ENCODE results near the gene KIF26B. TPM values are rescaled to one million over a fixed set of nuclear protein-coding genes. Genes with fewer than 3 reads are reported as not detected.

Gene KIF26B
- total RNA-seq, 1 experiment from 2014 or later = 0.04 TPM

DNA sequence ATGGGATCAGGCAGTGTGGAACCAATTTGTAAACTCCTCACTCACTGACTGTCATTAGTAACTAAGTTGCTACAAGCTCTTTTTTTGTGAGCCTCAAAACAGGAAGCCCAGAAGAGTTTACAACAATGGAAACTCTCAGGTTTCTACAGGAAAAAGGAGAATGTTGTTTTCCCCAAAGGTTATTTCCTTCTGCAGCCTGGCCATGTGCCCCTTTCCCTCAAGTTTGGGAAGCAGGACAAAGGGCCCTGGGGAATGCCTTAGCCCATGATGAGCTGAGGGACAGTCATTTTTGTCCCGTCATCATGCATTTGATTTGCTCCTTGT, 395.9 kb downstream of the KIF26B start:
- Histone ChIP-seq H2AFZ (ENCODE audit: low read length) (no peak overlapping the region), H4K20me1 (ENCODE audit: low read length) (no peaks in the 10 kb centered on the region), H3K4me1 (ENCODE audit: insufficient read depth, low read length) (no peaks in the 10 kb centered on the region), H3K79me2 (ENCODE audit: low read length) (no peaks in the 10 kb centered on the region), H3K9me3 (ENCODE audit: low read length) (no peaks in the 10 kb centered on the region), H3K4me3 (ENCODE audit: low read length) (no peak overlapping the region), H3K9me2 (replicated peaks; ENCODE audit: low read length) (no peaks in the 10 kb centered on the region), H3K4me2 (ENCODE audit: low read length) (no peak overlapping the region), H3K36me3 (ENCODE audit: low read depth, low read length) (no peaks in the 10 kb centered on the region), H3K27me3 (ENCODE audit: low read length) (peaks cover 96% of the 10 kb centered on the region), H3K9ac (ENCODE audit: low read length) (no peak overlapping the region), H3K27ac (ENCODE audit: low read length) (no peak overlapping the region), H3F3A (ENCODE audit: low read length, unreplicated experiment) (no peaks in the 10 kb centered on the region)
- no peak for DNase-seq
- TF ChIP-seq, protein P1, sequence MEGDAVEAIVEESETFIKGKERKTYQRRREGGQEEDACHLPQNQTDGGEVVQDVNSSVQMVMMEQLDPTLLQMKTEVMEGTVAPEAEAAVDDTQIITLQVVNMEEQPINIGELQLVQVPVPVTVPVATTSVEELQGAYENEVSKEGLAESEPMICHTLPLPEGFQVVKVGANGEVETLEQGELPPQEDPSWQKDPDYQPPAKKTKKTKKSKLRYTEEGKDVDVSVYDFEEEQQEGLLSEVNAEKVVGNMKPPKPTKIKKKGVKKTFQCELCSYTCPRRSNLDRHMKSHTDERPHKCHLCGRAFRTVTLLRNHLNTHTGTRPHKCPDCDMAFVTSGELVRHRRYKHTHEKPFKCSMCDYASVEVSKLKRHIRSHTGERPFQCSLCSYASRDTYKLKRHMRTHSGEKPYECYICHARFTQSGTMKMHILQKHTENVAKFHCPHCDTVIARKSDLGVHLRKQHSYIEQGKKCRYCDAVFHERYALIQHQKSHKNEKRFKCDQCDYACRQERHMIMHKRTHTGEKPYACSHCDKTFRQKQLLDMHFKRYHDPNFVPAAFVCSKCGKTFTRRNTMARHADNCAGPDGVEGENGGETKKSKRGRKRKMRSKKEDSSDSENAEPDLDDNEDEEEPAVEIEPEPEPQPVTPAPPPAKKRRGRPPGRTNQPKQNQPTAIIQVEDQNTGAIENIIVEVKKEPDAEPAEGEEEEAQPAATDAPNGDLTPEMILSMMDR (conservative IDR thresholded peaks at IDR 0.05; ENCODE audit: low read depth, low read length) = no peak
- TF ChIP-seq EZH2phosphoT487 (IDR thresholded peaks at IDR 0.05; ENCODE audit: borderline replicate concordance, low read length) (no peak), EZH2 (IDR thresholded peaks at IDR 0.05; ENCODE audit: low read length, unreplicated experiment) (no peak)
- intact Hi-C loops (cut with micrococcal nuclease) = no loop called here
- POLR2A ChIA-PET (ENCODE audit: unreplicated experiment) = no interaction called here
- CTCF ChIA-PET = no interaction called here
- ATAC-seq = no peak
- BruUV-seq (replicated peaks) = no TSS peak

DNA sequence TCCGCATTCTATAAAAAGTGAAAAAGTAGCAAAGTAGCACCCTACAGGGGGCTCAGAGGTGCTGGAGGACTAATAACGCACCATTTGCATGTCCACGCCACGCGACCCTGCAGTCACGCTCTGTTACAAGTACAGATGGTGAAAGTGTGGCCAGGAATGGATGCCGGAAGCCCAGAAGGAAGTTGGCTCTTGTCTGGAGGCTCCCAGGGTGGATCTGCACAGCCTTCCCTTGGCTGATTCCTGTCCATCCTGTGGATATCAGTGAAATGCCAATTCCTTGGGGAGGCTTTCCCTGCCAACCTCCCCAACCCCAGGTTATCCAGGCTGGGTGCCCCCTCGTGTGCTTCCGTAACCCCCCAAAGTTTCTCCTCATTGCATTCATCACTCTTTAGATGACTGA, 396.8 kb downstream of the KIF26B start:
- no peaks in the 10 kb centered on the region for H3K4me1 ChIP-seq (ENCODE audit: insufficient read depth, low read length)
- no peaks in the 10 kb centered on the region for H3K9me3 ChIP-seq (ENCODE audit: low read length)
- TF ChIP-seq EZH2phosphoT487 (IDR thresholded peaks at IDR 0.05; ENCODE audit: borderline replicate concordance, low read length) (no peak), EZH2 (IDR thresholded peaks at IDR 0.05; ENCODE audit: low read length, unreplicated experiment) (no peak)
- TF ChIP-seq, protein P1 (conservative IDR thresholded peaks at IDR 0.05; ENCODE audit: low read depth, low read length) = no peak
- H3F3A ChIP-seq (ENCODE audit: low read length, unreplicated experiment) = no peaks in the 10 kb centered on the region
- peaks cover 96% of the 10 kb centered on the region for H3K27me3 ChIP-seq (ENCODE audit: low read length)
- no peaks in the 10 kb centered on the region for H3K36me3 ChIP-seq (ENCODE audit: low read depth, low read length)
- H3K4me3 ChIP-seq (ENCODE audit: low read length) = no peak overlapping the region
- no peak overlapping the region for H2AFZ ChIP-seq (ENCODE audit: low read length)
- H3K9ac ChIP-seq (ENCODE audit: low read length) = no peak overlapping the region
- intact Hi-C loops (cut with micrococcal nuclease) = no loop called here
- ATAC-seq (no peak), DNase-seq (no peak)
- POLR2A ChIA-PET (ENCODE audit: unreplicated experiment) = no interaction called here
- CTCF ChIA-PET = no interaction called here
- no peaks in the 10 kb centered on the region for H4K20me1 ChIP-seq (ENCODE audit: low read length)
- no TSS peak for BruUV-seq (replicated peaks)
- no peak overlapping the region for H3K4me2 ChIP-seq (ENCODE audit: low read length)
- no peak overlapping the region for H3K27ac ChIP-seq (ENCODE audit: low read length)
- no peaks in the 10 kb centered on the region for H3K79me2 ChIP-seq (ENCODE audit: low read length)
- no peaks in the 10 kb centered on the region for H3K9me2 ChIP-seq (replicated peaks; ENCODE audit: low read length)

DNA sequence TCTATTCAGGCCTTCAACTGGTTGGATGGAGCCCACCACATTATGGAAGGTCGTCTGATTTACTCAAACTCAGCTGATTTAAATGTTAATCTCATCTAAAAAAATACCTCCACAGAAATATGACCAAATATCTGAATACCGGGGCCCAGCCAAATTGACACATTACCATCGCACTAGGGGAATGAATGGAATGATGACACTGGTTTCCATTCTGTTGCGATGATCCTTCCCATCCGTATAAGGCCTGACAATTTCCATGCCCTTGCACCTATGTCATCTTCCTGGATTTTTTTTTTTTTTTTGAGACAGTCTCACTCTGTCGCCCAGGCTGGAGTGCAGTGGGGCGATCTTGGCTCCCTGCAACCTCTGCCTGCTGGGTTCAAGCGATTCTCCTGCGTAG, 397.5 kb downstream of the KIF26B start:
- H3K4me1 ChIP-seq (ENCODE audit: insufficient read depth, low read length) = no peaks in the 10 kb centered on the region
- H3K36me3 ChIP-seq (ENCODE audit: low read depth, low read length) = no peaks in the 10 kb centered on the region
- no peak overlapping the region for H2AFZ ChIP-seq (ENCODE audit: low read length)
- H3K27ac ChIP-seq (ENCODE audit: low read length) = no peak overlapping the region
- TF ChIP-seq EZH2 (IDR thresholded peaks at IDR 0.05; ENCODE audit: low read length, unreplicated experiment) = no peak
- ATAC-seq (no peak), DNase-seq (no peak)
- intact Hi-C loops (cut with micrococcal nuclease) = no loop called here
- H3K79me2 ChIP-seq (ENCODE audit: low read length) = no peaks in the 10 kb centered on the region
- H3K9me2 ChIP-seq (replicated peaks; ENCODE audit: low read length) = no peaks in the 10 kb centered on the region
- POLR2A ChIA-PET (ENCODE audit: unreplicated experiment) = no interaction called here
- no peaks in the 10 kb centered on the region for H4K20me1 ChIP-seq (ENCODE audit: low read length)
- H3K4me3 ChIP-seq (ENCODE audit: low read length) = no peak overlapping the region
- no peak overlapping the region for H3K4me2 ChIP-seq (ENCODE audit: low read length)
- H3K9me3 ChIP-seq (ENCODE audit: low read length) = no peaks in the 10 kb centered on the region
- no peak overlapping the region for H3K9ac ChIP-seq (ENCODE audit: low read length)
- BruUV-seq (replicated peaks) = no TSS peak
- H3F3A ChIP-seq (ENCODE audit: low read length, unreplicated experiment) = no peaks in the 10 kb centered on the region
- CTCF ChIA-PET = no interaction called here
- peaks cover 98% of the 10 kb centered on the region for H3K27me3 ChIP-seq (ENCODE audit: low read length)
